Measurements from ENCODE around the gene ANO2. TPM values are rescaled to one million over a fixed set of nuclear protein-coding genes. Genes with fewer than 3 reads are reported as not detected.

The ANO2 gene
- total RNA-seq, 6 experiments from 2014 or later = 0.15 to 0.51 (median 0.25) TPM; not detected in 3

DNA sequence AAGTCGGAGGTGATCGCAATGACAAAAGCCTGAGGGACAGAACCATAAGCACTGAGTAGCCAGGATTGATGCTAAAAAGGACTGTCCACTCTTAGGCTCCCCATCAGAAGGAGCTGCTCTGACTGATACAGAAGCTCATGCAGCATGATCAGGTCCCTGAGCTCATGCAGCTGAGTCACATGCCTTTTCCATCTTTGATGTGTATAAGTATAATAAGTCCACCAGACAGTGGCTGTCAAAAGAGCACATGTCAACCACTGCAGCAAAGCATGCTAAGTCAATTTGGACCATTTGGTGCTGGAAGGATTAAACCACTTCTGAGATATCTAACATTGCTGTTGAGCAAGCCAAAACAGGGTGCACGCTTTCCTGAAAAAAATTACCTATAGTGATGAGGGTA lies 369.1 kb downstream of the ANO2 start:
- H3K4me3 Mint-ChIP-seq = no peak overlapping the region

DNA sequence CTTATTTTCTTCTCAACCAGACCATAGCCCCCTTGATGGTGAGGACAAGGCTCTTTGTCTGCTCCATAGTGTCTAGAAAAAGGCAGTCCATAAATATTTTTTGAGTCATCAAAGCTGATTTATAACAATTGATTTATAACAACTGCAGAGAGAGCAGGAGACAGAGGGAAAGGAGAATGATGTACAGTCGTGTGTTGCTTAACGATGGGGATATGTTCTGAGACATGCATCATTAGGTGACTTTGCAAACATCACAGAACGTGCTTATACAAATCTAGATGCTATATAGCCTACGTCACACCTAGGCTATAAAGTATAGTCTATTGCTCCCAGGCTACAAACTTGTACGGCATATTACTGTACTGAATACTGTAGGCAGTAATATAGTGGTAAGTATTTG lies 369.8 kb downstream of the ANO2 start:
- Mint-ChIP-seq H3K9me3 (no peaks in the 10 kb centered on the region), H3K36me3 (ENCODE audit: low read depth) (no peaks in the 10 kb centered on the region), H3K27ac (no peak overlapping the region), H3K27me3 (ENCODE audit: insufficient read depth) (peaks cover 17% of the 10 kb centered on the region), H3K4me3 (no peak overlapping the region), H3K4me1 (ENCODE audit: low read depth) (peaks cover under 1% of the 10 kb centered on the region; the same call in 1 of the 2 replicates)
- DNase-seq = no peak
- TF ChIP-seq, protein P1, sequence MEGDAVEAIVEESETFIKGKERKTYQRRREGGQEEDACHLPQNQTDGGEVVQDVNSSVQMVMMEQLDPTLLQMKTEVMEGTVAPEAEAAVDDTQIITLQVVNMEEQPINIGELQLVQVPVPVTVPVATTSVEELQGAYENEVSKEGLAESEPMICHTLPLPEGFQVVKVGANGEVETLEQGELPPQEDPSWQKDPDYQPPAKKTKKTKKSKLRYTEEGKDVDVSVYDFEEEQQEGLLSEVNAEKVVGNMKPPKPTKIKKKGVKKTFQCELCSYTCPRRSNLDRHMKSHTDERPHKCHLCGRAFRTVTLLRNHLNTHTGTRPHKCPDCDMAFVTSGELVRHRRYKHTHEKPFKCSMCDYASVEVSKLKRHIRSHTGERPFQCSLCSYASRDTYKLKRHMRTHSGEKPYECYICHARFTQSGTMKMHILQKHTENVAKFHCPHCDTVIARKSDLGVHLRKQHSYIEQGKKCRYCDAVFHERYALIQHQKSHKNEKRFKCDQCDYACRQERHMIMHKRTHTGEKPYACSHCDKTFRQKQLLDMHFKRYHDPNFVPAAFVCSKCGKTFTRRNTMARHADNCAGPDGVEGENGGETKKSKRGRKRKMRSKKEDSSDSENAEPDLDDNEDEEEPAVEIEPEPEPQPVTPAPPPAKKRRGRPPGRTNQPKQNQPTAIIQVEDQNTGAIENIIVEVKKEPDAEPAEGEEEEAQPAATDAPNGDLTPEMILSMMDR (IDR thresholded peaks at IDR 0.05) = no peak

More for the DNA sequence above, 369.1 kb downstream of the ANO2 start:
- no peaks in the 10 kb centered on the region for H3K36me3 Mint-ChIP-seq (ENCODE audit: low read depth)
- peaks cover 8% of the 10 kb centered on the region for H3K4me1 Mint-ChIP-seq (ENCODE audit: low read depth)
- no peaks in the 10 kb centered on the region for H3K9me3 Mint-ChIP-seq
- TF ChIP-seq, protein P1 (IDR thresholded peaks at IDR 0.05) = no peak
- H3K27me3 Mint-ChIP-seq (ENCODE audit: insufficient read depth) = peaks cover 14% of the 10 kb centered on the region
- H3K27ac Mint-ChIP-seq = no peak overlapping the region
- no peak for DNase-seq

DNA sequence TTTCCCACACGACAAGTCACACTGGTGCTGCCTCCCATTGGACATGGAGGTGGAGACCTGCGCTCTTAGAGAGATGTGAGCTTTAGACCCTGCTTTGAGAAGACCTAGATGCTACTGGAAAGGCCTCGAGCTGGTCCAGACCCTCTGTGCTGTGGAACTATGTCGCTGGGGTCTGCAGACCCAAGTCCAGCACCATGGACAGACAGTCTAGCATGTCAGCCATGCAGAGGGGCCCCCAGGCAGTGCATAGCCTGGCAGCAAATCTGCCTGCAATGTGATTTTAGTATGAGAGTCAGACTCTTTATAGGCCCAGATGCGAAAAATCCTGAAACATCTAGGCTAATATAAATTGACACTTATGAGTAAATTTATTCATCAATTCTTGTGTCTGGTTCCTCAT lies 371.7 kb downstream of the ANO2 start:
- TF ChIP-seq, protein P1 (IDR thresholded peaks at IDR 0.05) = no peak
- H3K27me3 Mint-ChIP-seq (ENCODE audit: insufficient read depth) = peaks cover 14% of the 10 kb centered on the region
- H3K27ac Mint-ChIP-seq = no peak overlapping the region
- no peak overlapping the region for H3K4me3 Mint-ChIP-seq
- H3K9me3 Mint-ChIP-seq = no peaks in the 10 kb centered on the region
- no peak for DNase-seq
- H3K36me3 Mint-ChIP-seq (ENCODE audit: low read depth) = no peaks in the 10 kb centered on the region
- peaks cover 4% of the 10 kb centered on the region for H3K4me1 Mint-ChIP-seq (ENCODE audit: low read depth)

DNA sequence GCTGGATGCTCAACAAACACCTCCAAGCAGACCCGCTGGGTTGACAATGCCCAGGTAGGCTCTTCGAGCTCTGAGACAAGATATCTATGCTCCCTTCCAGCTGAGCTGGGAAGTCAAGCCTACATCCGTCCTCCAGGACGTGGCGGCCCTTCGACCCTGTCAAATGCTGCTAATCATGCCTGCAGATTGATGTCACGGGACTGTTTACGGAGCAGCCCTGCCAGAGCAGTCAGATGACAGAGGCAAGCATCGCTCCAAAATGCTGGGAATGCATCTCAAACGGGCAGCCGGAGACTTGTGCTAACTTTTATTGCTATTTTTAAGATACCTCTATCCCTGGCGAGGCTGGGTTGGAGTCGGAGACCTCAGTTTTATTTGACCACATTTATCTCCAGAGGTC lies 373.9 kb downstream of the ANO2 start:
- Mint-ChIP-seq H3K27me3 (ENCODE audit: insufficient read depth) (peaks cover 14% of the 10 kb centered on the region; the same call in 1 of the 2 replicates), H3K9me3 (no peaks in the 10 kb centered on the region), H3K4me3 (no peak overlapping the region), H3K27ac (no peak overlapping the region), H3K4me1 (ENCODE audit: low read depth) (peaks cover 27% of the 10 kb centered on the region), H3K36me3 (ENCODE audit: low read depth) (no peaks in the 10 kb centered on the region)
- no peak for DNase-seq
- TF ChIP-seq, protein P1 (IDR thresholded peaks at IDR 0.05) = no peak

DNA sequence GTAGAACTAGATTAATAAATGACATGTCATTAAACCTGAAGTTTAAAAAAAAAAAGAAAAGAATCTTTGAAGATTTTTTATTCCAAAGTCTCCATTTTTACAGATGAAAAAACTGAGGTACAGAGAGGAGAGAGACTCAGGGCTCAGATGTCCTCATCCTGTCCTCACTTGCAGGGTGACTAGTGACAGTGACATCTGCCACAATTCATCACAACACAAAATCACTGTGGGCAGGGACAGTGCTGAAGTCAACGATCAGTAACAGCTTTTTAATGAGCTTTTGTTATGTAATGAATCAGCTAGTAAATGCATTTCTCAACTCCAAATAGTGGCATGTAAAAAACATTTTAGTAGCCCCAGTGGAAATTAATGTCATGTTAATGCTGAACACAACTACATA lies 374.6 kb downstream of the ANO2 start:
- H3K27me3 Mint-ChIP-seq (ENCODE audit: insufficient read depth) = peaks cover 14% of the 10 kb centered on the region; the same call in 1 of the 2 replicates
- no peaks in the 10 kb centered on the region for H3K36me3 Mint-ChIP-seq (ENCODE audit: low read depth)
- H3K9me3 Mint-ChIP-seq = no peaks in the 10 kb centered on the region; the same call in 1 of the 2 replicates
- TF ChIP-seq, protein P1 (IDR thresholded peaks at IDR 0.05) = no peak
- no peak overlapping the region for H3K4me3 Mint-ChIP-seq
- peaks cover 34% of the 10 kb centered on the region for H3K4me1 Mint-ChIP-seq (ENCODE audit: low read depth)
- no peak overlapping the region for H3K27ac Mint-ChIP-seq
- DNase-seq = no peak

All from HFFc6 (cell line).